Panc1 (cell line): ENCODE results near the gene BABAM2.

Experiments
- CTCF ChIP-seq: fragments of 450-650 bp; IDR thresholded peaks from 2 replicates; pipeline ENCODE4 v1.5.1; 2017; ENCODE audit warnings: mild to moderate bottlenecking
- TF ChIP-seq, protein P1 (sequence below), 2 experiments: IDR thresholded peaks; 2 replicates each; pipeline ENCODE4 v1.6.1; 2011 to 2012; ENCODE audit warnings: low read depth in 2 of 2, control low read depth in 1 of 2, low read length in 1 of 2, mild to moderate bottlenecking in 1 of 2, moderate library complexity in 1 of 2; ENCODE audit not compliant: insufficient read depth in 1 of 2

DNA sequence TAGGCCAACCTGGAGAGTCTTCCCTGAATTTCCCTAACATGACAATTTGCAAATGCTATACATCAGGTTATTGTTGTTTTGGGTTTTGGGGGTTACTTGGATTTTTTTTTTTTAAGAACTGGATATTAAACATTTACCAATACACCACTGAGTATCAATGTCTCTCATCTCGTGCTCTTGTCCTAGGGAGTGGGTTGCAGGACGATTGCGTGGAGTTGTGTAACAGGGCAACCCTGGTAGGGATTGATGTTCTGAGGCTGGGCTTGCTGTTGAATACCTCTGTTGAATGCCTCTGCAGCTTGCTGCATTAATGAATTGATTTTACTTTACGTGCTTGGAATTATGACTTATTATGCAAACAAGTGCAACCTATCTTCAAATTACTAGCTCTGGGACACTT, 483.3 kb downstream of the BABAM2 start:
- no peak for TF ChIP-seq CTCF
- TF ChIP-seq, protein P1, sequence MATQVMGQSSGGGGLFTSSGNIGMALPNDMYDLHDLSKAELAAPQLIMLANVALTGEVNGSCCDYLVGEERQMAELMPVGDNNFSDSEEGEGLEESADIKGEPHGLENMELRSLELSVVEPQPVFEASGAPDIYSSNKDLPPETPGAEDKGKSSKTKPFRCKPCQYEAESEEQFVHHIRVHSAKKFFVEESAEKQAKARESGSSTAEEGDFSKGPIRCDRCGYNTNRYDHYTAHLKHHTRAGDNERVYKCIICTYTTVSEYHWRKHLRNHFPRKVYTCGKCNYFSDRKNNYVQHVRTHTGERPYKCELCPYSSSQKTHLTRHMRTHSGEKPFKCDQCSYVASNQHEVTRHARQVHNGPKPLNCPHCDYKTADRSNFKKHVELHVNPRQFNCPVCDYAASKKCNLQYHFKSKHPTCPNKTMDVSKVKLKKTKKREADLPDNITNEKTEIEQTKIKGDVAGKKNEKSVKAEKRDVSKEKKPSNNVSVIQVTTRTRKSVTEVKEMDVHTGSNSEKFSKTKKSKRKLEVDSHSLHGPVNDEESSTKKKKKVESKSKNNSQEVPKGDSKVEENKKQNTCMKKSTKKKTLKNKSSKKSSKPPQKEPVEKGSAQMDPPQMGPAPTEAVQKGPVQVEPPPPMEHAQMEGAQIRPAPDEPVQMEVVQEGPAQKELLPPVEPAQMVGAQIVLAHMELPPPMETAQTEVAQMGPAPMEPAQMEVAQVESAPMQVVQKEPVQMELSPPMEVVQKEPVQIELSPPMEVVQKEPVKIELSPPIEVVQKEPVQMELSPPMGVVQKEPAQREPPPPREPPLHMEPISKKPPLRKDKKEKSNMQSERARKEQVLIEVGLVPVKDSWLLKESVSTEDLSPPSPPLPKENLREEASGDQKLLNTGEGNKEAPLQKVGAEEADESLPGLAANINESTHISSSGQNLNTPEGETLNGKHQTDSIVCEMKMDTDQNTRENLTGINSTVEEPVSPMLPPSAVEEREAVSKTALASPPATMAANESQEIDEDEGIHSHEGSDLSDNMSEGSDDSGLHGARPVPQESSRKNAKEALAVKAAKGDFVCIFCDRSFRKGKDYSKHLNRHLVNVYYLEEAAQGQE (IDR thresholded peaks at IDR 0.05; ENCODE audit: insufficient read depth in 1 of 2, low read depth in 2 of 2, low read length in 1 of 2), result no peak
